H1 (cell line): ENCODE data around the gene CRBN. TPM values are rescaled to one million over a fixed set of nuclear protein-coding genes. Genes with fewer than 3 reads are reported as not detected.

Source experiments
- CTBP2 ChIP-seq: IDR thresholded peaks from 2 replicates; pipeline ENCODE4 v1.7.0; 2011; ENCODE audit warnings: borderline replicate concordance, mild to moderate bottlenecking, moderate library complexity, mixed read lengths, low read length; ENCODE audit not compliant: insufficient read depth, insufficient read length
- SIN3A ChIP-seq, 2 experiments: IDR thresholded peaks in 1 of 2; conservative IDR thresholded peaks in 1 of 2; 2 replicates each; pipeline ENCODE4 v1.6.1; 2011 to 2012; ENCODE audit warnings: low read length in 2 of 2, improper control_type of control experiment in 1 of 2, low read depth in 1 of 2, mild to moderate bottlenecking in 1 of 2
- SIRT6 ChIP-seq: IDR thresholded peaks from one replicate; pipeline ENCODE4 v1.7.1; 2012; ENCODE audit warnings: low read length, inconsistent platforms
- YY1 ChIP-seq: IDR thresholded peaks from 2 replicates; pipeline ENCODE4 v1.6.1; 2011; ENCODE audit warnings: low read depth, mild to moderate bottlenecking, low read length
- polyA plus RNA-seq, 7 experiments: library from polyadenylated mRNA; depleted of rRNA in 3 of 7; stranded (reverse) in 5 of 7; unstranded in 2 of 7; fragments of >200 nt in 5 of 7; fragments of 200-250 nt in 2 of 7; gene quantifications; 1 replicate in 5 of 7; 2 replicates in 1 of 7; 4 replicates in 1 of 7; pipeline versions ENCODE4 v1.2.1 to v1.2.3, GENCODE V29; 2011 to 2013; ENCODE audit warnings: missing spikeins in 2 of 7, mixed read lengths in 2 of 7
- total RNA-seq: library from RNA; stranded (reverse); fragmentation: NEBNext Ultra II Directional; extraction: Animal tissue kit (Norgen Biotek cat#: 25700); gene quantifications from 2 replicates; pipeline ENCODE4 v1.2.1, GENCODE V29; 2021

The CRBN gene
- total and polyA plus RNA-seq, 2 of the 8 experiments (the other 6 are each of a cell fraction or from before 2014, with no cell fraction given), result 13.4 to 30.3 TPM

- TF ChIP-seq YY1, result no peak
- no peak for TF ChIP-seq SIN3A (conservative IDR thresholded peaks at IDR 0.05 in 1 of 2, IDR thresholded peaks at IDR 0.05 in 1 of 2; ENCODE audit: low read depth in 1 of 2, low read length in 2 of 2)
- TF ChIP-seq SIRT6, result no peak
- TF ChIP-seq CTBP2, result no peak
Measured at GRCh38 chr3:3160826-3161225, 18.7 kb downstream of the CRBN start (continued).
